Measurements from ENCODE around the gene TSPAN14. TPM values are rescaled to one million over a fixed set of nuclear protein-coding genes. Genes with fewer than 3 reads are reported as not detected.
"Not testable (repeated sequence)": the region's sequence is repeated elsewhere in the genome, so short reads cannot be mapped to it uniquely, and the experiment has no call there.

Gene TSPAN14
- polyA plus RNA-seq, 3 donors = 81.6 to 86.2 (median 85.7) TPM

- no peak for DNase-seq (ENCODE audit: low read depth in 3 of 3, low spot score in 2 of 3)
Observed at GRCh38 chr10:80468002-80468401, 13.9 kb downstream of the TSPAN14 start.

- no peak for DNase-seq (ENCODE audit: low read depth in 3 of 3, low spot score in 2 of 3)
Observed at GRCh38 chr10:80468806-80469421, 14.8 kb downstream of the TSPAN14 start.

GRCh38 chr10:80470266-80470665 lies 16.2 kb downstream of the TSPAN14 start:
- DNase-seq (ENCODE audit: low read depth in 3 of 3, low spot score in 2 of 3) = no peak

GRCh38 chr10:80471001-80471400 lies 16.9 kb downstream of the TSPAN14 start:
- DNase-seq (ENCODE audit: low read depth in 3 of 3, low spot score in 2 of 3) = no peak

GRCh38 chr10:80471715-80472233 lies 17.7 kb downstream of the TSPAN14 start:
- DNase-seq (ENCODE audit: low read depth in 3 of 3, low spot score in 2 of 3) = no peak

GRCh38 chr10:80472234-80473095 lies 18.4 kb downstream of the TSPAN14 start:
- no peak for DNase-seq (ENCODE audit: low read depth in 3 of 3, low spot score in 2 of 3)

- no peak for DNase-seq (ENCODE audit: low read depth in 3 of 3, low spot score in 2 of 3)
Observed at GRCh38 chr10:80473096-80473657, 19.1 kb downstream of the TSPAN14 start.

- DNase-seq (ENCODE audit: low read depth in 3 of 3, low spot score in 2 of 3) = no peak
Observed at GRCh38 chr10:80473692-80474596, 19.8 kb downstream of the TSPAN14 start.

- no peak for DNase-seq (ENCODE audit: low read depth in 3 of 3, low spot score in 2 of 3)
Observed at GRCh38 chr10:80474597-80474910, 20.4 kb downstream of the TSPAN14 start.

- no peak for DNase-seq (ENCODE audit: low read depth in 3 of 3, low spot score in 2 of 3)
Observed at GRCh38 chr10:80474941-80475340, 20.8 kb downstream of the TSPAN14 start.

- DNase-seq (ENCODE audit: low read depth in 3 of 3, low spot score in 2 of 3) = not testable (repeated sequence)
Observed at GRCh38 chr10:80475641-80476040, 21.5 kb downstream of the TSPAN14 start.

- DNase-seq (ENCODE audit: low read depth in 3 of 3, low spot score in 2 of 3) = no peak
Observed at GRCh38 chr10:80476685-80477084, 22.6 kb downstream of the TSPAN14 start.

GRCh38 chr10:80477813-80478212 lies 23.7 kb downstream of the TSPAN14 start:
- DNase-seq (ENCODE audit: low read depth in 3 of 3, low spot score in 2 of 3) = no peak

- DNase-seq (ENCODE audit: low read depth in 3 of 3, low spot score in 2 of 3) = not testable (repeated sequence)
Observed at GRCh38 chr10:80480373-80480772, 26.3 kb downstream of the TSPAN14 start.

- no peak for DNase-seq (ENCODE audit: low read depth in 3 of 3, low spot score in 2 of 3)
Observed at GRCh38 chr10:80480852-80481251, 26.7 kb downstream of the TSPAN14 start.

- DNase-seq (ENCODE audit: low read depth in 3 of 3, low spot score in 2 of 3) = no peak
Observed at GRCh38 chr10:80484243-80484642, 30.1 kb downstream of the TSPAN14 start.

- no peak for DNase-seq (ENCODE audit: low read depth in 3 of 3, low spot score in 2 of 3)
Observed at GRCh38 chr10:80484676-80485075, 30.6 kb downstream of the TSPAN14 start.

GRCh38 chr10:80485076-80485945 lies 31.2 kb downstream of the TSPAN14 start:
- DNase-seq (ENCODE audit: low read depth in 3 of 3, low spot score in 2 of 3) = no peak

GRCh38 chr10:80485946-80486764 lies 32.0 kb downstream of the TSPAN14 start:
- DNase-seq (ENCODE audit: low read depth in 3 of 3, low spot score in 2 of 3) = no peak
